NCI-H2107 treated with DMSO at 0.1 percent for 48 hours (cell line): ENCODE measurements around the gene U2AF1L4.

Experiments
- DNase-seq: peaks from one replicate; lab custom pipeline; 2025; ENCODE audit not compliant: unreplicated experiment; lab: John Stamatoyannopoulos, UW

Gene U2AF1L4

DNA sequence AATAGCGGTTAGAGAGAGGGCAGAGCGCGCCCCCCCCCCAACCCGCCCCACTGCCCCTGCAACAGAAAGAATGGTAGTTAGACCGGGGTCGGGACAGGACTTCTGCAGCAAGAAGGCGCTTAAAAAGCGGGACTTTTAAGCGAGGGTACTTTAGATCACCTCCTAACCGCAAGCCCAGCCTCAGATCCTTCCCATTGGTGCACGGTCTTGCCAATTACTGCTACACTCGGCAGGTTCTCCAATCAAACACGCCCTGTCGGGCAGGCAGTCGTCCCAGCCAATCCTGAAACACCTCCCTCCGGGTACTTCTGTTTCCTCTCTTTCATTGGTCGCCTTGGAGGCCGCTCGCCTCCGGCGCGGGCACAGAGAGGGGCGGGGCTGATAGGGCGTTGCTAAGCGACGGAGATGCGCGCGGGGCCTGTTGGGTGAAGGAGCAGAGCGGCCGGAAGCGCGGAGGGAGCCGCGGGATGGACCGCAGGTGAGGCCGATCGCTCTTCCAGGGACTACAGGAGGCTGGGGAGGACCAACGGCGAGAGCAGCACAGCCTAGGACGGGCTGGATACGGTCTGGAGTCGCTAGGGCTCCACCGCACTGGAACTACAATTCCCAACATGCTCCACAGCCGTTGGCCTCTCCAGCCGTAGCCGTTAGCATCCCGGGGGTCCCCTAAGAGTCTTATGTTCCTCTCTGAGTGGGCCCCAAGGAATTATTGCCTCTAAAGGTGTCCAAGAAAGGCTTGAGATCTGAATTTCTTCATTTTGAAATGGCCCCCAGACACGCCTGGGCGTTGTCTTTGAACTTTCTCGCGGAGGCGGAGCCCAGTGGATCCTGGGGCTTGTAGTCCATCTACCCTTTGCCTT is 12.8 kb upstream of the U2AF1L4 start, which contains the start of gene PROSER3:
TSS of gene PROSER3 (plus strand) at position 428 of the 860 bp plus-strand sequence. CDS start at position 468, 40 bp downstream.
- peak; percentile 98 for DNase-seq

GRCh38 chr19:35757231-35757748 is 12.1 kb upstream of the U2AF1L4 start:
- DNase-seq: no peak

GRCh38 chr19:35756377-35757230 is 11.4 kb upstream of the U2AF1L4 start, which contains the start of gene HSPB6:
HSPB6 (minus strand) TSS chr19:35757029; CDS start chr19:35757008, 21 bp downstream.
- DNase-seq: no peak

DNA sequence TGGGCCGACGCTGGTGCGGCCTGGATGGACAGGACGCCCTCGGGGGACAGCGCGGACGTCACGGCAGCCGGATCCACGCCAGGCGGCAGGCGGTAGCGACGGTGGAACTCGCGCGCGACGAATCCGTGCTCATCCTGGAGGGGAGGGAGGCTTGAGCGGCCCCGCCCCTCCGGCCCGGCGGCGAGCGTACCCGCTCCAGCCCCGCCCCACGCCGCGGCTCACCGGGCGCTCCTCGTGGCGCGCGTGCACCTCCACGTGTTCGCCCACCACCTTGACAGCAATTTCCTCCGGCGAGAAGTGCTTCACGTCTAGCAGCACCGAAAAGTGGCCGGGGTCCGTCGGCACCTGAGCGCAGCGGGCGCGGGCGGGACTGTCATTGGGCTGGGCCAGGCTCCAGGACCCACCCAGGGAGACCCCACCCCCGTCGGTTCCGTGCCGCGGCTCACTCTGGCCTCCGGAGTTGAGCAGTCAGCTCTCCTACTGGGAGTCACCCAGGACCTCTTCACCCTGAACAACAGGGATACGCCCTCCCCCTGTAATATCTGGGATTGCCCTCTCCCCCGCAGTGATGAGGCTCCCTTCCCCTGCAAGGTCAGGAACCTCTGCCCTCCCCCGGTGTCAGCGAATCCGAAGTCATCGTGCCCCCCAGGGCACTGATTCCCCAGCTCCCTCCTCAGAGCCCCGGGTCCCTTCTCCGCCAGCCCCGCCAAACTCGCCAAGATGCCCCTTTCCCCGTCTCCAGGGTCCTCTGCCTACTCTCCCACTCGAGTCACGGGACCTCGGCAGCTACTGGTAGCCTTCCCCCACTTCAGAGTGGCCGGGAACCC is 10.5 kb upstream of the U2AF1L4 start:
- no peak for DNase-seq

GRCh38 chr19:35755131-35755549 is 9.9 kb upstream of the U2AF1L4 start:
- no peak for DNase-seq

- no peak for DNase-seq
These were observed 9.3 kb upstream of the U2AF1L4 start for GRCh38 chr19:35754370-35755130.

GRCh38 chr19:35753634-35754369 is 8.6 kb upstream of the U2AF1L4 start:
- no peak for DNase-seq

GRCh38 chr19:35752746-35753350 is 7.6 kb upstream of the U2AF1L4 start:
- no peak for DNase-seq

GRCh38 chr19:35751839-35752745 is 6.9 kb upstream of the U2AF1L4 start:
- no peak for DNase-seq

GRCh38 chr19:35750167-35750566 is 4.9 kb upstream of the U2AF1L4 start:
- no peak for DNase-seq

GRCh38 chr19:35748106-35749020 is 3.1 kb upstream of the U2AF1L4 start, which contains the start of gene LIN37:
LIN37 (plus strand) TSS chr19:35748576; CDS start chr19:35748725, 149 bp downstream.
- DNase-seq: peak; percentile 98

- DNase-seq: no peak
These were observed 1.3 kb upstream of the U2AF1L4 start for GRCh38 chr19:35746531-35746930.

GRCh38 chr19:35746087-35746462 is 857 bp upstream of the U2AF1L4 start:
- DNase-seq: no peak

DNA sequence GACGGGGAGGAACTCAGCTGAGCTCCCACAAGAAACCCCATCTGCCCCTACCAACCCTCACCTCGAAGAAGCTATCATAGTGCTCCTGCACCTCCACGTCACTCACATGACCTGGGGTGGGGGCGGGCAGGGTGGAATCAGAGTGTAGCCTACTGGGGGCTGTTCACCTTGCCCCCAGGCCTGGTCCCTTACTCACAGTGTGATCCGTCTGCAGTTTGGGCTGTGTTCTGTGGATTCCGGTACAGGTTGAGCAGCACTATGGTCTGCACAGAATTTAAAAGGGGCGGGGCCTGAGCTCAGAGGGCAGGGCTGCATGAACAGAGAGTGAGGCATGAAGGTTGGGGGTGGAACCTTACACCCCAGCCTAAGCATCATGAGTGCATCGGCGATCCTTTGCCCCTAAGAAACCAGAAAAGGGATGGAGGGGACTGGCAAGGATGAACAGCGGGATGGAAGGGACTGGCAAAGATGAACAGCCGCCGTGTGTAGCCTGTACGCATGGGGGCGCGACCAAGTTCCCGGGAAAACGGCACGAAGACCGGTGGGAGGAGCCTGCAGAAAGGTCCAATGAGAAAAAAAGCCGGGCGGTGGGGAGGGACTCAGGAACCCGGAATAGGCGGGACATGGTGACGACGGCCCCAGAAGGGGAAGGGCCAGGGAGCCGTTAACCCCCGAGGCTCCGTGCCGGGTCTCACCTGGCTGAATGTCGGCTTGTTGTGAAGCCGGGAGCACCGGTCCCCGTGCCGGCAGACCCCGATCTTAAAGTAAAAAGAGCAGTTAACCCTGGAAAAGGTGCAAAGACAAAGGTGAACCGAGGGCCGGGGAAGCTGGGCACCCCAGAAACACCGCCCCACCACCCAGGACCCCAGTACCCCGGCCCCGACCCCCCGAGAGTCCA is 539 bp downstream of the U2AF1L4 start:
- DNase-seq: peak; percentile 93

DNA sequence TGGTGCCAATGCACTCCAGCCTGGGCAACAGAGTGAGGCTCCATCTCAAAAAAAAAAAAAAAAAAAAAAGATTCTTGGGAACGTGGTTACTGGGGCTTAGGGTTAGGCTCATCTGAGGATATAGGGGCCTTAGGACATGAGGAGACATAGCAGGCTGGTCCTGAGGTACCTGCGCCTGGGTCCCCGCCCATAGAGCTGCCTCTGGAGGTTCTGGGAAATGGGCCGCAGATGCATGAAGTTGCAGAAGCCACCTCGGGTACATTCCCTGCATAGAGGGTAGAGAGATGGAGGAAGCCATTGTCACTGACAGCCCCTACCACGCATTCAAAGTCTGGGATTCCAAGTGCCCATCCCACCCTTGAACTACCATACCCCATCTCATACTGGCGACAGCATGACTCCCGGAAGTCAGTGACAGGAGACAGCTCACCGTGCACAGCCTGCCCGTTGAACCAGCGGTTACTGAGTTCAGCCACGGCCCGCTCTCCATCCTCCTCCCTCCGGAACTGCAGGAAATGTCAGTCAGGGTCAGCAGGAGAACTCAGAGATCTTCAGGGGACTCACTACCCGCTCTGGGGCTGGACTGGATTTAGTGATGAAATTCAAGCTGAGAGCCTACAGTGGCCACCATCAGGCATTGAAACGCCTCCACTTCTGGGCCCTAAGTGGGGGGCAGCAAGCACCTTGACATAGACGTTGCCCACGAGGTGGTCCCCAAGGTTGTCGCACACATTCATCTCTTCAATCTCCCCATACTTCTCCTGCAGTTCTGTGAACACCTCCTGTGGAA is 1.4 kb downstream of the U2AF1L4 start:
- DNase-seq: no peak
